Uterus (tissue), 2 donors: ENCODE data around the gene ZBED6.

ENCODE experiments used
- POLR2A ChIP-seq, 2 donors: fragments of 450-650 bp; IDR thresholded peaks; one replicate each; pipeline ENCODE4 v1.6.1; 2016; ENCODE audit warnings: antibody characterized with exemption in 2 of 2, mild to moderate bottlenecking in 1 of 2, moderate library complexity in 1 of 2
- TF ChIP-seq, protein P1 (sequence below), 4 experiments: fragments of 200-600 bp in 2 of 4; fragments of 450-650 bp in 2 of 4; sonication (generic) in 2 of 4; IDR thresholded peaks; one replicate each; pipeline ENCODE4 v1.5.1; 2016 to 2019; ENCODE audit warnings: antibody characterized with exemption in 4 of 4, mild to moderate bottlenecking in 2 of 4, moderate library complexity in 1 of 4

DNA sequence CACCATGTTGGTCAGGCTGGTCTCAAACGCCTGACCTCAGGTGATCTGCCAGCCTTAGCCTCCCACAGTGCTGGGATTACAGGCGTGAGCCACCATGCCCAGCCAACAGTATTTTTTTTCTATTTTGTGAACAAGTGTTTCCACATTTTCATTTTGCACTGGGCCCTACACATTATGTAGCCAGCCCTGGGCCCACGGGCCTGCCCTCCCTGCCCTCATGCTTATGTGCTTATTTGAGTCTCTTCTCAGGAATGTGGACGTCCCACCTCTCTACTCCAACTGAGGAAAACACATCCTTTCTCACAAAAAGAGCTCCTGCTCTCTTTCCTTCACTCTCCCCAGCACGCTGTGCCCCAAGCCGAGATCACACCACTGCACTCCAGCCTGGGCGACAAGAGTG is 13.5 kb upstream of the ZBED6 start:
- no peak for TF ChIP-seq POLR2A (IDR thresholded peaks at IDR 0.05)
- TF ChIP-seq, protein P1, sequence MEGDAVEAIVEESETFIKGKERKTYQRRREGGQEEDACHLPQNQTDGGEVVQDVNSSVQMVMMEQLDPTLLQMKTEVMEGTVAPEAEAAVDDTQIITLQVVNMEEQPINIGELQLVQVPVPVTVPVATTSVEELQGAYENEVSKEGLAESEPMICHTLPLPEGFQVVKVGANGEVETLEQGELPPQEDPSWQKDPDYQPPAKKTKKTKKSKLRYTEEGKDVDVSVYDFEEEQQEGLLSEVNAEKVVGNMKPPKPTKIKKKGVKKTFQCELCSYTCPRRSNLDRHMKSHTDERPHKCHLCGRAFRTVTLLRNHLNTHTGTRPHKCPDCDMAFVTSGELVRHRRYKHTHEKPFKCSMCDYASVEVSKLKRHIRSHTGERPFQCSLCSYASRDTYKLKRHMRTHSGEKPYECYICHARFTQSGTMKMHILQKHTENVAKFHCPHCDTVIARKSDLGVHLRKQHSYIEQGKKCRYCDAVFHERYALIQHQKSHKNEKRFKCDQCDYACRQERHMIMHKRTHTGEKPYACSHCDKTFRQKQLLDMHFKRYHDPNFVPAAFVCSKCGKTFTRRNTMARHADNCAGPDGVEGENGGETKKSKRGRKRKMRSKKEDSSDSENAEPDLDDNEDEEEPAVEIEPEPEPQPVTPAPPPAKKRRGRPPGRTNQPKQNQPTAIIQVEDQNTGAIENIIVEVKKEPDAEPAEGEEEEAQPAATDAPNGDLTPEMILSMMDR (IDR thresholded peaks at IDR 0.05) = no peak
